C4-2B (cell line): Measurements from ENCODE around the gene SLC2A8.

ENCODE experiments used
- CTCF ChIP-seq: fragments of 450-650 bp; conservative IDR thresholded peaks from 2 replicates; pipeline ENCODE4 v1.5.1; 2017; ENCODE audit warnings: mild to moderate bottlenecking
- ZFX ChIP-seq: fragments of 450-650 bp; IDR thresholded peaks from 2 replicates; pipeline ENCODE4 v1.6.1; 2017

- no peak for TF ChIP-seq CTCF
- TF ChIP-seq ZFX: no peak
Observed at GRCh38 chr9:127444283-127444920, 47.4 kb downstream of the SLC2A8 start.
